Fibroblast of skin of abdomen (primary cell): ENCODE results near the gene DACH1.
"Not testable (repeated sequence)": the region's sequence is repeated elsewhere in the genome, so short reads cannot be mapped to it uniquely, and the experiment has no call there.

Experiments used
- DNase-seq: peaks from one replicate; pipeline ENCODE4 v3.0.0-alpha.2; 2013

Gene DACH1

GRCh38 chr13:71828117-71828516 lies 38.9 kb downstream of the DACH1 start:
- no peak for DNase-seq

GRCh38 chr13:71827241-71827640 lies 39.8 kb downstream of the DACH1 start:
- no peak for DNase-seq

- DNase-seq, result no peak
These were observed 46.3 kb downstream of the DACH1 start for GRCh38 chr13:71820699-71821098.

GRCh38 chr13:71817335-71817734 lies 49.7 kb downstream of the DACH1 start:
- no peak for DNase-seq

GRCh38 chr13:71814806-71815360 lies 52.1 kb downstream of the DACH1 start:
- DNase-seq, result no peak

- no peak for DNase-seq
These were observed 53.8 kb downstream of the DACH1 start for GRCh38 chr13:71813187-71813586.

- DNase-seq, result no peak
These were observed 55.7 kb downstream of the DACH1 start for GRCh38 chr13:71811344-71811743.

GRCh38 chr13:71808708-71809107 lies 58.3 kb downstream of the DACH1 start:
- DNase-seq, result no peak

GRCh38 chr13:71806886-71807285 lies 60.1 kb downstream of the DACH1 start:
- no peak for DNase-seq

GRCh38 chr13:71803066-71803465 lies 63.9 kb downstream of the DACH1 start:
- no peak for DNase-seq

GRCh38 chr13:71801781-71802180 lies 65.2 kb downstream of the DACH1 start:
- DNase-seq, result no peak

- DNase-seq, result no peak
These were observed 65.7 kb downstream of the DACH1 start for GRCh38 chr13:71801165-71801760.

- no peak for DNase-seq
These were observed 67.7 kb downstream of the DACH1 start for GRCh38 chr13:71799324-71799723.

- DNase-seq, result no peak
These were observed 68.3 kb downstream of the DACH1 start for GRCh38 chr13:71798707-71799106.

- no peak for DNase-seq
These were observed 69.5 kb downstream of the DACH1 start for GRCh38 chr13:71797517-71797916.

- no peak for DNase-seq
These were observed 77.2 kb downstream of the DACH1 start for GRCh38 chr13:71789693-71790329.

GRCh38 chr13:71789037-71789436 lies 78.0 kb downstream of the DACH1 start:
- no peak for DNase-seq

GRCh38 chr13:71787414-71787813 lies 79.6 kb downstream of the DACH1 start:
- DNase-seq, result no peak

GRCh38 chr13:71786875-71787274 lies 80.1 kb downstream of the DACH1 start:
- DNase-seq, result no peak

GRCh38 chr13:71785361-71785760 lies 81.6 kb downstream of the DACH1 start:
- DNase-seq, result no peak

GRCh38 chr13:71780546-71780945 lies 86.5 kb downstream of the DACH1 start:
- no peak for DNase-seq

- DNase-seq, result not testable (repeated sequence)
These were observed 88.0 kb downstream of the DACH1 start for GRCh38 chr13:71778998-71779397.

GRCh38 chr13:71775966-71776365 lies 91.0 kb downstream of the DACH1 start:
- DNase-seq, result no peak

- DNase-seq, result no peak
These were observed 92.1 kb downstream of the DACH1 start for GRCh38 chr13:71774863-71775262.
